ENCODE measurements around the gene KCTD6.

Gene KCTD6

DNA sequence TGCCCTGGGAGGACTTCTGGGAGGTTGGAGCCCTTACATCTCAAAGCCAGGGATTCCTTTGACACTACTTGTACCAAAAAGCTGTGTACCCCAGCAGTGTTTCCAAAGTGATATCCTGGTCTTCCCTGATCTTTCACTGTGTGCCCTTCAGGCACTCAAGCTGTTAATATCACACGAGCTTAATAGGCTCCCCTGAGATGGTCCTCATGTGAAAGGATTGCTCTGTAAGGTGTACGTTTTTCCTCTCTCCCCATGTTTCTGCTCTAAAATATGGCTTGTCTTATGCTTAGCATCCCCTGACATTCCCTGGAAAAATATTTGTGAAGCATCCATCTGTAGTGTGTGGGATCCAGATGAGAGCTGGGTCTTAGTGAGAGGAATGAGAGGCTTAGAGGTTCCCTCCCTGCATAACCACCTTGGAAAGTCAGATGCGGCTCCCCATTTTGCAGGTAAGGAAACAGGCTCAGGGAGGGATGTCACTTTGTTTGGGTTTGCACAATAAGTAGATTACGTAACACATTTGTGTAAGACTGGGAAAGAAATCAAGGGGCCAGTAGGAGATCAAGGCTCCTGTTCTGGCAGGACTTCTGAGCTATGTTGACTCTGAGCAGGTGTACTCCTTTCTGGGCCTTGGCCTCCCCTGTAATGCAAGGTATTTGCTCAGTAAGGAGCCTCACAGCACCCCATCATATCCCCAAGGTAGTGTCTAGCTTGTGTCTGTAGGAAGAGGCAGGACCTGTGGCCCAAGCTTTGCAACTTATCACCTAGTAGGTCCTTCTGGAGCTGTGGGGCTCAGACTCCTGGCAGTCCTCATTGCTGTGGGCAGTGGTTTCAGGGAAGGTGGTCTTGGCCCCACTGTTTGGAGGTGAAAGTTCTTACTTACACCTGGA is 45.8 kb downstream of the KCTD6 start:
- no peak for DNase-seq
- no peak for TF ChIP-seq GATA1 (IDR thresholded peaks at IDR 0.05; ENCODE audit: low read depth, low read length)
- TF ChIP-seq POLR2A (IDR thresholded peaks at IDR 0.05; ENCODE audit: low read length) = no peak

- TF ChIP-seq GATA1 (IDR thresholded peaks at IDR 0.05; ENCODE audit: low read depth, low read length) (no peak), POLR2A (IDR thresholded peaks at IDR 0.05; ENCODE audit: low read length) (no peak)
Measured at GRCh38 chr3:58539626-58540025, 47.7 kb downstream of the KCTD6 start.

GRCh38 chr3:58540176-58540858 is 48.4 kb downstream of the KCTD6 start:
- TF ChIP-seq GATA1 (IDR thresholded peaks at IDR 0.05; ENCODE audit: low read depth, low read length) = no peak
- TF ChIP-seq POLR2A (IDR thresholded peaks at IDR 0.05; ENCODE audit: low read length) = no peak
- no peak for DNase-seq

More at GRCh38 chr3:58539626-58540025, 47.7 kb downstream of the KCTD6 start:
- DNase-seq = no peak

GRCh38 chr3:58544541-58544940 is 52.6 kb downstream of the KCTD6 start:
- TF ChIP-seq GATA1 (IDR thresholded peaks at IDR 0.05; ENCODE audit: low read depth, low read length) (no peak), POLR2A (IDR thresholded peaks at IDR 0.05; ENCODE audit: low read length) (no peak)
- DNase-seq = no peak

- DNase-seq = no peak
- TF ChIP-seq POLR2A (IDR thresholded peaks at IDR 0.05; ENCODE audit: low read length) = no peak
- TF ChIP-seq GATA1 (IDR thresholded peaks at IDR 0.05; ENCODE audit: low read depth, low read length) = no peak
Measured at GRCh38 chr3:58551636-58552180, 59.8 kb downstream of the KCTD6 start.
